DND-41 (cell line): ENCODE results near the gene LIF.
A peak's percentile ranks its signal among the peaks of the same experiment; 100 is the strongest.

Source experiments
- ATAC-seq: fragments of 200-7000 bp; cut with Tn5 transposase; 3 replicates; pipeline ENCODE4 v1.9.1; 2021; ENCODE audit warnings: low read depth; ENCODE audit not compliant: insufficient read depth
- DNase-seq: peaks from one replicate; pipeline ENCODE4 v3.0.0-alpha.2; 2020
- H2AFZ ChIP-seq: 2 replicates; pipeline ENCODE4 v1.6.0; 2012; ENCODE audit warnings: low read depth, low read length
- H3K27ac ChIP-seq: 2 replicates; pipeline ENCODE4 v1.5.1; 2012; ENCODE audit warnings: low read length, inconsistent platforms
- H3K27me3 ChIP-seq: fragments of 200-600 bp; sonication (generic); 2 replicates; pipeline ENCODE4 v1.6.0; 2012; ENCODE audit warnings: low read length, mild to moderate bottlenecking, inconsistent platforms; ENCODE audit not compliant: insufficient read depth, poor library complexity
- H3K36me3 ChIP-seq: 2 replicates; pipeline ENCODE4 v1.5.1; 2012; ENCODE audit warnings: low read length, inconsistent platforms; ENCODE audit not compliant: insufficient read depth
- H3K4me1 ChIP-seq: 2 replicates; pipeline ENCODE4 v1.5.1; 2012; ENCODE audit warnings: mild to moderate bottlenecking, low read length; ENCODE audit not compliant: insufficient read depth
- H3K4me2 ChIP-seq: 2 replicates; pipeline ENCODE4 v1.6.0; 2012; ENCODE audit warnings: mild to moderate bottlenecking, moderate library complexity, low read length, inconsistent platforms; ENCODE audit not compliant: insufficient read depth
- H3K4me3 ChIP-seq, 2 experiments: fragments of 200-600 bp in 1 of 2; shearing (Covaris generic) in 1 of 2; 2 replicates each; pipeline ENCODE4 v1.5.1; 2012 to 2016; ENCODE audit warnings: inconsistent platforms in 2 of 2, low read length in 2 of 2, mild to moderate bottlenecking in 2 of 2, low read depth in 1 of 2, moderate library complexity in 1 of 2
- H3K79me2 ChIP-seq: 2 replicates; pipeline ENCODE4 v1.6.0; 2012; ENCODE audit warnings: low read length, inconsistent platforms; ENCODE audit not compliant: insufficient read depth
- H3K9ac ChIP-seq: 2 replicates; pipeline ENCODE4 v1.6.0; 2012; ENCODE audit warnings: low read depth, mild to moderate bottlenecking, inconsistent platforms, low read length, moderate library complexity
- H3K9me3 ChIP-seq: 2 replicates; pipeline ENCODE4 v1.5.1; 2012; ENCODE audit warnings: low read length, moderate library complexity, mild to moderate bottlenecking, inconsistent platforms; ENCODE audit not compliant: insufficient read depth, severe bottlenecking
- H4K20me1 ChIP-seq: 2 replicates; pipeline ENCODE4 v1.6.0; 2012; ENCODE audit warnings: low read length; ENCODE audit not compliant: insufficient read depth
- CTCF ChIP-seq: IDR thresholded peaks from 2 replicates; pipeline ENCODE4 v1.5.1; 2012; ENCODE audit warnings: borderline replicate concordance, low read length, moderate library complexity, mild to moderate bottlenecking; ENCODE audit not compliant: poor library complexity, severe bottlenecking; ENCODE audit errors: extremely low read depth
- EZH2 ChIP-seq: IDR thresholded peaks from 3 replicates; pipeline ENCODE4 v1.6.1; 2012; ENCODE audit warnings: borderline replicate concordance, low read depth, mild to moderate bottlenecking, moderate library complexity, low read length, inconsistent platforms; ENCODE audit not compliant: severe bottlenecking

LIF gene

GRCh38 chr22:30289980-30290313, 43.4 kb upstream of the LIF start:
- Histone ChIP-seq H4K20me1 (peaks cover 6% of the 10 kb centered on the region), H3K9me3 (no peaks in the 10 kb centered on the region), H3K36me3 (peaks cover 63% of the 10 kb centered on the region), H3K4me3 (peak overlapping the region in 1 of 2 experiments; percentile 89; a peak in 2 of 4 replicates), H3K79me2 (peaks cover 38% of the 10 kb centered on the region), H2AFZ (peak overlapping the region; percentile 46; the same call in 1 of the 2 replicates), H3K27ac (peak overlapping the region; percentile 94), H3K4me1 (peaks cover 72% of the 10 kb centered on the region), H3K9ac (peak overlapping the region; percentile 83), H3K27me3 (no peaks in the 10 kb centered on the region), H3K4me2 (peak overlapping the region; percentile 90)
- ATAC-seq: peak; percentile 16
- no peak for DNase-seq
- TF ChIP-seq EZH2 (no peak), CTCF (no peak)

- Histone ChIP-seq H2AFZ (peak within 1 kb of the TSS; percentile 46), H3K9ac (peak within 1 kb of the TSS; percentile 83), H4K20me1 (peaks cover 6% of the 10 kb centered on the region), H3K27ac (peak within 1 kb of the TSS; percentile 94), H3K36me3 (peaks cover 63% of the 10 kb centered on the region), H3K4me2 (peak within 1 kb of the TSS; percentile 90), H3K9me3 (no peaks in the 10 kb centered on the region), H3K4me3 (peak within 1 kb of the TSS; percentile 67 to 89; a peak in 3 of 4 replicates), H3K27me3 (no peaks in the 10 kb centered on the region), H3K4me1 (peaks cover 78% of the 10 kb centered on the region), H3K79me2 (peaks cover 42% of the 10 kb centered on the region)
- peak; percentile 70 for ATAC-seq
- peak; percentile 98 for DNase-seq
- TF ChIP-seq CTCF (no peak), EZH2 (no peak)
These were observed 42.8 kb upstream of the LIF start, which contains the start of gene CASTOR1 for GRCh38 chr22:30289141-30289979. Gene CASTOR1, minus strand, starts transcription at chr22:30289505. Its CDS starts 8 bp downstream, at chr22:30289497.

- Histone ChIP-seq H3K79me2 (peaks cover 47% of the 10 kb centered on the region), H3K9ac (peak overlapping the region; percentile 83), H3K4me3 (peak overlapping the region; percentile 67 to 89; a peak in 3 of 4 replicates), H3K4me2 (peak overlapping the region; percentile 90), H3K36me3 (peaks cover 60% of the 10 kb centered on the region), H3K9me3 (no peaks in the 10 kb centered on the region), H2AFZ (peak overlapping the region; percentile 43), H3K4me1 (peaks cover 85% of the 10 kb centered on the region), H3K27me3 (no peaks in the 10 kb centered on the region), H3K27ac (peak overlapping the region; percentile 94), H4K20me1 (peaks cover 6% of the 10 kb centered on the region)
- no peak for TF ChIP-seq EZH2
- TF ChIP-seq CTCF: no peak
- DNase-seq (peak; percentile 48), ATAC-seq (no peak)
These were observed 42.0 kb upstream of the LIF start for GRCh38 chr22:30288419-30289140.
